ENCODE measurements around the gene TRAF4. TPM values are rescaled to one million over a fixed set of nuclear protein-coding genes. Genes with fewer than 3 reads are reported as not detected.
"Not testable (repeated sequence)": the region's sequence is repeated elsewhere in the genome, so short reads cannot be mapped to it uniquely, and the experiment has no call there.

The TRAF4 gene
- total RNA-seq, 1 donor from 2014 or later, result 35.6 TPM

DNA sequence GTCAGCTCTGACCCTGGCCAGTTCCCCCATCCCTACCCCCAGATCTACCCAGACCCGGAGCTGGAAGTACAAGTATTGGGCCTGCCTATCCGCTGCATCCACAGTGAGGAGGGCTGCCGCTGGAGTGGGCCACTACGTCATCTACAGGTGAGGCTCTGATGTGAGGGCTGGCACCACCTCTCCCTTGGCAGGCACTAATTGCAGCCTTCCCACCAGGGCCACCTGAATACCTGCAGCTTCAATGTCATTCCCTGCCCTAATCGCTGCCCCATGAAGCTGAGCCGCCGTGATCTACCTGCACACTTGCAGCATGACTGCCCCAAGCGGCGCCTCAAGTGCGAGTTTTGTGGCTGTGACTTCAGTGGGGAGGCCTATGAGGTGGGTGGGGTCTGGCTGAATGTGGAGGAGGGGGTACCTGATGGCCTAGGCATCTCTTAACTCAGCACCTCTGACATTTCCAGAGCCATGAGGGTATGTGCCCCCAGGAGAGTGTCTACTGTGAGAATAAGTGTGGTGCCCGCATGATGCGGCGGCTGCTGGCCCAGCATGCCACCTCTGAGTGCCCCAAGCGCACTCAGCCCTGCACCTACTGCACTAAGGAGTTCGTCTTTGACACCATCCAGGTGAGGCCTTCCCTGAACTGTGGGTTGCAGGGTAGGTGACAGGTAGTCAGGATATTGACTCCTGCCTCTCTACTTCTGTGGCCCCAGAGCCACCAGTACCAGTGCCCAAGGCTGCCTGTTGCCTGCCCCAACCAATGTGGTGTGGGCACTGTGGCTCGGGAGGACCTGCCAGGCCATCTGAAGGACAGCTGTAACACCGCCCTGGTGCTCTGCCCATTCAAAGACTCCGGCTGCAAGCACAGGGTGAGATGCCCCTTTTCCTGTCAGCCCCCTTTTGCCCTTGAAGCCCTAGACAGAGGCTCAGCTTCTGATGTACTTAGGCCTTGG lies 4.3 kb downstream of the TRAF4 start:
- DNase-seq, result no peak

GRCh38 chr17:28748852-28749515 lies 5.2 kb downstream of the TRAF4 start:
- no peak for DNase-seq

DNA sequence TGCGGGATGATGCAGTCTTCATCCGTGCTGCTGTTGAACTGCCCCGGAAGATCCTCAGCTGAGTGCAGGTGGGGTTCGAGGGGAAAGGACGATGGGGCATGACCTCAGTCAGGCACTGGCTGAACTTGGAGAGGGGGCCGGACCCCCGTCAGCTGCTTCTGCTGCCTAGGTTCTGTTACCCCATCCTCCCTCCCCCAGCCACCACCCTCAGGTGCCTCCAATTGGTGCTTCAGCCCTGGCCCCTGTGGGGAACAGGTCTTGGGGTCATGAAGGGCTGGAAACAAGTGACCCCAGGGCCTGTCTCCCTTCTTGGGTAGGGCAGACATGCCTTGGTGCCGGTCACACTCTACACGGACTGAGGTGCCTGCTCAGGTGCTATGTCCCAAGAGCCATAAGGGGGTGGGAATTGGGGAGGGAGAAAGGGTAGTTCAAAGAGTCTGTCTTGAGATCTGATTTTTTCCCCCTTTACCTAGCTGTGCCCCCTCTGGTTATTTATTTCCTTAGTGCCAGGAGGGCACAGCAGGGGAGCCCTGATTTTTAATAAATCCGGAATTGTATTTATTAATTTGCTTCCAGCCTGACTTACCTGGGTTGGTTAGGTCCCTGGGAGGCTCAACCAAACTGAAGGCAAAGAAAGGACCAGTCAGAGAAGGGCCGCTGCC lies 5.8 kb downstream of the TRAF4 start:
- no peak for DNase-seq

DNA sequence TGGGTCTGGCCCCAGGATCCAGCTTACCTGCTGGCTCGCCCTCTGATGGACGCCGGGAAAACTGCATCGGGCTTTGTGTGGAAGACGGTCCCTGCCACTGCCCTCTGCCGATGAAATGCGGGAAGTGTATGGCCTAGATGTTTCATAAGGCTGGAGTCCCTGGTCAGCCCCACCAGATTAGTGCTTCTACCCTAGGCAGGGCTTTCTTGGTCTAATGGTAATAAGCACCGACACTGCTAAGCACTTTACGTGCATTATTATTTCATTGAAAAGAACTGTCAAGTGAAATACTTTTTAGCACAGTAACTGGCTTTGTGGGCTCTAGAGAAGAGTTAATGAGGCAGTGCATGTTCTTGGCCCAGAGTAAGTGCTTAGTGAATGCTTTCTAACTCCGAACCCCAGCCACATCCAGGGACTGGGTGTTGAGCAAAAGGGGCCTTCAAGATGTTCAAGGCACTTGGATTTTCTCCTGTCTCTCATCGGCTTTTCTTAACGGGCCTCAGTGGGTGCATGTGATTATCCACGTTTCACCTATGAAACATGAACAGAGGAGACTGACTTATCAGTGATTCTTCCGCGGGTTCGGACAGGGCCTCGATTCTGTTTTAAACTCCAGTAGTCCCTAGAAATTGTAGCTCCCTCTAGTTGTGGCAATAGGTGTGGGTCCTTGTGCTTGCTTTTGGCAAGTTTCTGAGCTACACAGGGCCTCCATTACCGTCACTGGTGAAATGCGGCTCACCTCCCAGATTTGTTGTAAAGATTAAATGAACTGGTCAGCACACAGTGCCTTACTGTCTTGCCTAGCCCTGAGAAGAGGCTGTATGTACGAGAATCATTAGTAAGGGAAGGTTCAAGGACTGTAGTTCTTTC lies 6.6 kb downstream of the TRAF4 start:
- DNase-seq, result peak; percentile 82

GRCh38 chr17:28751600-28752366 lies 8.0 kb downstream of the TRAF4 start:
- no peak for DNase-seq

- DNase-seq, result no peak
These were observed 11.7 kb downstream of the TRAF4 start for GRCh38 chr17:28755486-28755885.

DNA sequence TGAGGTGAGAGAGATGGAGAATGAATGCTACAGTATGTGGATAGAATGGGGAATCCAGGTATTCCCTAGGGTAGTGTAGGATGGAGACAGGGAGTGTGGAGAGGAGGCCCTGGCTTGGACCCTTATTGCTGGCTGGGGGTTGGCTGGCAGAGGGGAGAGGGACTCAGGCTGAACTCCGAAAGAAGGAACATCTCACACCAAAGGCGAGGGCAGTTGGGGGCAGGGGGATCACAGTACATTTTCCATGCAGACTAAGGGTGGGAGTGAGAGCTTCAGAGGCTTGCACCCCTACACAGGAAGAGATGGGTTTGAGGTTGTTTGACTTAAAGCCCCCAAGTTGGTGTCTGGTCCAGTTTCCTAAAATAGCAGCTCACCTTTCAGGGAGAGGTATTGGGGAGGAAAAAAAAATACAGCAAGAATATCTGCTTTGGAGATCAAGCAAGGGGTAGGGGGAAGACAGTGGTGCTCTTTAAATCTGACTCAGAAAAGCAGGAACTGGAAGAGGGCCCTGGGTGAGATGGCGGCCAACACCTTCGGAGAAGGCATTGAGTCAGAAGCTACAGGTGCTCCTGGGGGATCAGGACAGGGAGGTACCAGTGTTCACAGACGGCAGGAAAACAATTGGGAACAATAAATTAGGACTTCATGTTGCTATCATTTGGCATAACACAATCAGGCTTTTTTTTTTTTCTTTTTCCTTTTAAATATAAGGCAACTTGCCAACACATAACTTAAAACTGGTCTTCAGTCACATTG lies 12.4 kb downstream of the TRAF4 start:
- no peak for DNase-seq

DNA sequence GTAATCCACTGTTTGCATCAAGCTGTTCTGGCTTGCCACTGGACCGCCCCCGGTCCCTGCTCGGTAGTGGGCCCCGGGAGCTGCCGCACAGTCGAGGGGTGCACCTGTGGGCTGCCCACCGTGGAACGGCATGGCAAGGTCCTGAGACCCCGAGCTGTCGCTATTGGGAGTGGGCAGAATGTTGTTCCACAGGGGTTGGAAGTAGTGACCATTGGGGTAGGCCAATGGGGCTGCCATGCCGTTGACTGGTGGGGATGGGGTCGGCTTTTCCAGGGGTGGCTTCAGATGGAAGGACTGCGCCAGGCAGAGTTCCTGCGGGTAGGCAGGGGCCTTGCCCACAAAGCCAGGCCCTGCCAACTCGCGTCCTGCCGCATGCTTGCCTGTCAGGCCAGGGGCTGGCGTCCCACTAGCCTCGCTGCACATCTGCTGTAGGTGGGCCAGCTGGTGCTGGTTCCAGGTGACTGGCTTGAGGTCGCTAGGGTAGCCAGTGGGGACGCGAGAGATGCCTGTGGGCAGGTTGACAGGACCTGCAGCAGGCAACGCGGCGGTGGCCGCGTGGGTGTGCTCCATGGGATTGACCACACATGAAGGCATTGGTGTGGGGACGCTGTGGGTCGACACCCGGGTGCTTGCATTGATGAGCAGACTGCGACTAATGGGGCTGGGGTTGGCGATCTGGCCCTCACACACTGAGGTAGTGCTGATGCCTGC lies 14.8 kb downstream of the TRAF4 start:
- DNase-seq, result no peak

- DNase-seq, result no peak
These were observed 15.6 kb downstream of the TRAF4 start for GRCh38 chr17:28759256-28759865.

DNA sequence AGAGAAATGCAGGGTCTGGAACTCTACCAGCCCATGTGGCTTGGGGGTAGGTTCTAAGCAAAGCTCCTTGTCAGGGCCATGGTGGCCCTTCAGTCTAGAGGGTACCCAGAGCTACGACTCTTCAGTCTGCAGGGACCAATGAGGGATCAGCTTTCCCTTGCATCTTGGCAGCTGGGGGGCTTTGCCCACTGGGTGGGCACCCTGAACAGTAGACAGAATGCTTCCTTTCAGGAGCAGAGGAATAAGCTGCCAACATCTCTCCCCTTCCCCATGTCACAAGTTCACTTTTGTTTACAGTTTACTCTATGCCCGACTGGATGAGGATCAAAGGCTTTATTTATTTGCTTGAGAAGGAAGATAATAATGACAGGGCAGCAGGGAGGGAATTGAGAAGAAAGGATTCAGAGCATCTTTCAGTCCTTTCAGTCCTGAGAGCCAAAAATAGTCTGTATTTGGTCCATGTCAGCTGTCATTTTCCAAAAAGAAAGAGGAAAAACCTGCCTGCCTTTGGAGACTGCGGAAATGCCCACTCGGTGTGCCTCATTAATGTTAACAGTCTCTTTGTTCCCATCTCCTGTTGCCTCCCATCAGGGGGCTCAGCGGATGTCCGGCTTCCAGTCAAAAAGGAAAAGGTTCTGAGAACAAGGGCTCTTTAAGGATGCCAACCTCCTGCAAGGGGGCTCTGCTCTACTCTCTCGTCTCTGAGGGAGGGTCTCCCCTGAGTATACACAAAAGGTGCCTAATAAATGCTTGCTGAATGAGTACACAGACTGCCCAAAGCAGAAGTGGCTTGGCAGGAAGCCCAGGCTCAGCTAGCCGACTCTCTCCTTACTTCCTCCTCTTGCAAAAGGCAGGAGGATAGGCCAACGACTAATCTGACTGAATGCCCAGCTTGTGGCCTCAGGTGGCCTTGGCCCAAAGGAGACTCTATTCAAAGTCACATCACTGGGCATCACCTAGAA lies 17.1 kb downstream of the TRAF4 start:
- peak; percentile 37 for DNase-seq

DNA sequence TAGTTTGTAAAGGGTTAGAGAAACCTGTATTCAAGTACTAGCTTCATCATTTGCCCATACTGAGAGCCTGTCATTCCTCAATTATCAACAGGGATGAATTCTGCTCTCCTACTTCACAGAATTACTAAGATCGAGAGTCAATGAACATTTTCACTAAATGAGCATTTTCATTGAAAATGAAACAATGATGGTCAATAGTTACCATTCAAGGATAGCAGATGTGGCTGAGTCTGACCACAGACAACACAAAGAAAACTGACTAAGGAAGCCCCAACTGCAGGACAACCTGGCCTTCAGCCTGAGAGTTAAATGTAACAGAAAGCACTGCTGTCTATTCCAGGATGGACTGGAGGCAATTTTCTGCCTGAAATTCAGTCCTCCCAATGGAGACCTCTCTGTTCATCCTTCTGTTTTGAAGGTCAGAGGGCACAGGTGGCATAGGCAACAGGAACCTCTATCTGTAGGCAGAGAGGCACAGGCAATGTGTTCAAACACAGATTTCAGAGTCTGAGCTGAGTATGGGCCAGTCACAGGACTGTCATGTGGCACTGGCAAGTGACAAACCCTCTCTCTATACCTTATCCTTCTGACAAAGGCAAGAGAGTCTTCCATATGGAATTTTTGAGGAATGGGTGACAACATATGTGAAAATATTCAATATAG lies 19.5 kb downstream of the TRAF4 start:
- DNase-seq, result no peak

DNA sequence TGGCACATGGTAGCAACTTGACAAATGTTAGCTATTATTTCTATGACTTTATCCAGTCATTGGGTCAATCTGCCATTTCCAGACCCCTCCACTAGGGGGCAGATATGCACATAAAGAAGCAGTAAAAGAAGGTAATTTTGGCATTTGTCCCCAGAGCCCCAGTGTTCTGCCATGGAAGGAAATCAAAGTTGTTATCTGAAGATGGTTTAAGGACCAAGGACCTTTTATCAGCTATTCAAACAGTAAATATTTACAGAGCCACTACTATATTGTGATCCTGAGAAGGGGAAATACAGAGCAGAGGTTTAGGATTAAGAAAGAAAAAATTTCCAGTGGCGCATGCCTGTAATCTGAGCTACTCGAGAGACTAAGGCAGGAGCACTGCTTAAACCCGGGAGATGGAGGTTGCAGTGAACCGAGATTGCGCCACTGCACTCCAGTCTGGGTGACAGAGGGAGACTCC lies 20.0 kb downstream of the TRAF4 start:
- peak; percentile 36 for DNase-seq

DNA sequence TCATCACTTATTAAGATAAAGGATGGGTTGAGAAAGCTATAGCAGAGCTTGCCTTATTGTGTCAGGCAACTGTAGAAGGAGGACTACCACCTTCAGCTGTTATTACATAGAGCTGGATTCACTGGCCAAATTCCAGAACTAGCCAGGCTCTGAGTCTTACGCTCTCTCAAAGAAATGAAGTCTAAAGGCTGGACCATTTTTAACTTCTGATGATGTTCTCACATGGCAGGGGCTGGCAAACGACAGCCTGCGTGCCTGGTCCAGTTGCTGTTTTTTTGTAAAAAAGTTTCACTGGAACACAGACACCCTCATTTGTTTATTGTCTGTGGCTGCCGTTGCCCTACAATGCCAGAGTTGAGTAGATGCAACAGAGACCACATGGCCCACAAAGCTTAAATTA lies 21.2 kb downstream of the TRAF4 start:
- DNase-seq, result no peak

GRCh38 chr17:28773736-28774135 lies 29.9 kb downstream of the TRAF4 start:
- no peak for DNase-seq

- DNase-seq, result no peak
These were observed 30.4 kb downstream of the TRAF4 start for GRCh38 chr17:28774206-28774605.

DNA sequence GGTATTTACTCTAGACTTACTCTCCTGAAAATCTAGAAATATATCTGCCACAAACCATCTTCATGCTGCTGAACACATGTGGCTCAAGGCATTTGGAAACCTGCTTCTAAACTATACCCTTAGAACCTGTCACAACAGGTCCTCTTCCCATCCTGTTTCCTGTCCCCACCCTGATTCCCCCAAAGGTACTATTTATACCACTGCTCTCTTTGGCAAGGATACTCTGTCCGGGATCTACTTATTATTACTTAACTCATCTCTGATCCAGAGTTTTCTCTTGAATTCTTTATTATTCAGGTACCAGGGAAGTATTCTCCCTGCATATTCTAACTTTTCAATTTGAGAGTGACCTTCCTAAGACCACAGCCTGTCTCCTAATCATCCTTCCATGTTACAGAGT lies 33.4 kb downstream of the TRAF4 start:
- DNase-seq, result no peak

- DNase-seq, result not testable (repeated sequence)
These were observed 35.8 kb downstream of the TRAF4 start for GRCh38 chr17:28779601-28780000.
